GM18909 (cell line): ENCODE results near the gene PTPN1.
"Not testable (repeated sequence)": the region's sequence is repeated elsewhere in the genome, so short reads cannot be mapped to it uniquely, and the experiment has no call there.

ENCODE experiments used
- ATAC-seq: cut with Tn5 transposase; IDR thresholded peaks from one replicate; pipeline ENCODE4 v1.9.1; 2021; ENCODE audit warnings: mild to moderate bottlenecking; ENCODE audit not compliant: unreplicated experiment, poor library complexity

Gene PTPN1

DNA sequence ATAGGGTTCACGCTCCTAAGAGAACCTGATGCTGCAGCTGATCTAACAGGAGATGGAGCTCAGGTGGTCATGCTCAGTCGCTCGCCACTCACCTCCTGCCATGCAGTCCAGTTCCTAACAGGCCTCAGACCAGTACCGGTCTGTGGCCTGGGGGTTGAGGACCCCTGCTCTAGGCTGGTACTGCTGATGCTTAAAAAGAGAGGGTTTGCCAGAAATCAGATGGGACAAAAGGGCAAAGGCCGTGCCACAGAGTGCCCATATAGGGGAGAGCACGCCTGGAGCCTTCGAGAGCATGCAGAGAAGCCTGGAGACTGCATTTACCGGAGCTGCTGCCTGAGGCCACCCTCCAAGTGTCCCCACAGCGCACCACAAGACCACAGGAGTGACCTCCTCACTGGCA, 75.5 kb downstream of the PTPN1 start:
- no peak for ATAC-seq

DNA sequence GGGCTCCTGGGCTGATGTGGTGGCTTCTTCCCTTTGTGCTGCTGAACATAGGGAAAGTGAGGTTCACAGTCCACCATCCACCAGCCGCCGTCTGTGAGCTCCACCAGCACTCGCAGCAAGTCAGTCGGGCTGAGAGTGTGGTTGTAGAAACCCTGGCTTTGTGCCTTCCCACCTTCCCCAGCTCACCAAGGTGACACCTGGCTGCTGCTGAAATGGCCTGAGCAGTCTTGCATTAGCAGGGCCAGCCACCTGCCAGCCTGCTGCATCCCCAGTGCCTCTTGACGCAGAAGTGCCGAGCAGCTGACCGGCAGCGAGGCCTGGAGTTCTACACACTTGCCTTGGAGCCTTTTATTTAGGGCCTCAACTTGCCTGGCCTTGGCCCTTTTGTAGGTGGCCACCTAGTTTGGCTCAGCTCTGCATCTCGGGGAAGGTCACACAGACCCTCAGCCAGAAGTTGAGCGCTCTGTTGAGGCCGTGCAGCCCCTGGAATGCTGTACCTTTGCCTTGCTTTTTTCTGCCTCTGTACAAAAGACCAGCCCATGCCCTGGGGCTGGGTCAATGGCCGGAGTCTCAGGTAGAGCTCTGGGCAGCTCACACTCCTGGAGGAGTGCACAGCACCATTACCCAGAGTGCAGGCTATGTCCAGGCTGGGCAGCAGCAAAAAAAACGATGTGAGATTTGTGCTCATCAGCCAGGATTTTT, 76.5 kb downstream of the PTPN1 start:
- no peak for ATAC-seq

DNA sequence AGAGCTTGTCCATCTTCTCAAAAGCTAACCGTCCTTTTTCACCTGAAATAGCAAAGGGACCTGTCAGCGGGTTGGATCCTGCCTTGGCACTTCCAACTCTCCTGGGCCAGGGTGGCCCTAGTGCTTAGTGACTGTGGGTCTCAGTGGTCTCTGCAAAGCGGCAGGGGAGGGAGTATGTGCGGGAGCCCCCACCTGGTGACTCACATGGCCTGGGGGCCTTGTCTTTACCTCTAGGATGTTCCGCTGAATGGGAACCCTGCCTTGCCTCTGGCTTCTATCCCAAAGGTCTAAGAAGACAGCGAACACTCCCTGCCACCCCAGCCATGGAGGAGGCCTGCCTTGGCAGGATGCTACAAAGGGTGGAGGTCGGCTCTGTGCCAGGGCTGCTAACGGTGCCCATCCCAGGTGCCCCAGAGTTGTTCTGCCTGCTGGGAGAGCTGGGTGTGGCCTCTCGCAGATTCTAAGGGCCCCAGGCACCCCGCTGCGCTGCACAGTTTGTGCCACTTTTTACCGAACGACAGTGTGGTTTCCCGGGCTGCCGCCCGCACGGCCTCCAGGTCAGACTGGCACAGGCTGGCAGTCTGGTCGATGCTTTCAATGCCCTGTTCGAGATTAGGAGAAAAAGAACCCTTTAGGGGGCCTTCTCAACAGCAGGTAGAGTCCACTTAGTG, 77.2 kb downstream of the PTPN1 start:
- ATAC-seq: no peak

DNA sequence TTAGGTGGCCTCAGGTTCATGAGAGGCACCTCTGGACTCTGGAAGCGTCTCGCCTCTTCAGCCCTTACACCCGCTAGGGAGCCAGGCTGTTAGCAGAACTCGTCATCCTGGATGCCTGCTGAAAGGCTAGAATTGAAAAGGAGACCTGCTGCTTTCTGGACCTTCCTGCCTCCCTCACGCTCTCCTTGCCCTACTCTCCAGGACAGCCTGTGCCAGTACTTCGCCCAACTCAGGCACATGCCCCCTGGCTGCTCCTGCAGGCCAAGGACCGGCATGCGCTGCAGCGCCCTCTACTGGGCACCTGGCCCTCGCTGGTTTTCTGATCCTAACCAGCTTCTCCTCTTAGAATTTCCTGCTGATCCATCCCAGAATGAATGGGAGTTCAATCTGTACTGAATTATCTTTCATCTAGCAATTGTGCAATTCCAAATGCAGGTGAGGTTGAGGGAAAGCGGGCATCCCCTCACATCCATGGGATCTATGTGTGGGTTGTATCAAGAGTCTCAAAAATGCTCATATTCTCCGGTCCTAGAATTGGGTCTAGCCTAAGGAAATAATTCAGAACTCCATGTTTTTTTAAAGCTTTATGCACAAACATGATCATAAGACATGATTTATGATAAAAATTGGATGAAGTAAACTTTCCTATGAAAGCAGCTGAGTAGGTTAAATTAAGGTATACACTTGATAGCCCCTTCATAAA, 78.0 kb downstream of the PTPN1 start:
- no peak for ATAC-seq

DNA sequence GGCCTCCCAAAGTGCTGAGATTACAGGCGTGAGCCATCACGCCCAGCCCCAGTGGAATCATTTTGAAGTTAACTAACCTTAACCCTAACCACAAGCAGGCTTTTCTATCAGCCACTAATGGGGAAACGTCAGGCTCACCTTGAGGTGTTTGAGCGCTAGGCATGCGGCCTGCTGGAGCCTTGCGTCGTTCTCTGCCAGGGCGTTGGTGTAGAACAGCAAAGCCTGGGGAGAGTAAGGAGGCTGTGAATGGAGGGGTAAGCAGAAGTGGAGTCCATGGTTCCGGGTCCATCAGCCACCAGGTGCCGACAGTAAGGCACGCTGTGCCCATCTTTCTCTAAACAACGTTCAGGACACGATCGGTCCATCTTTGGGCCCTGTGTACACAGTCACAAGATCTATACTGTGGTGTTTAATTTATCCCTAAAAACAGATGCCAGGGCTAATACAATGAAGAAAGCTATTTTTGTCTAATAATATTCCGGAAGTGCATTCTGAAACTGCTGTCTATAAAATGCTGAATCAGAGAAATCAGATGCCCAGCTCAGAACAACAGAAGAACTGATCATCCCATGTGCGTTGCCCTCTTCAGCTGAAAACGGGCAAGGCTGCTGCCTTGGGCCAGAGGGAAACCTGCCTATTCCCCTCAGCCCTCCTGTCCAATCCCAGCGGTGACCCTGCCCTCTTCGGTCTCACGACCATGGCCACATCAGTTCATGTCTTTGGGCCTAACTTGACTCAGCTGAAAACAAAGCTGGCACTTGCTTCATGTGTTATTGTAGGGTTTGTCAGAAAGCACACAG, 79.6 kb downstream of the PTPN1 start:
- no peak for ATAC-seq

DNA sequence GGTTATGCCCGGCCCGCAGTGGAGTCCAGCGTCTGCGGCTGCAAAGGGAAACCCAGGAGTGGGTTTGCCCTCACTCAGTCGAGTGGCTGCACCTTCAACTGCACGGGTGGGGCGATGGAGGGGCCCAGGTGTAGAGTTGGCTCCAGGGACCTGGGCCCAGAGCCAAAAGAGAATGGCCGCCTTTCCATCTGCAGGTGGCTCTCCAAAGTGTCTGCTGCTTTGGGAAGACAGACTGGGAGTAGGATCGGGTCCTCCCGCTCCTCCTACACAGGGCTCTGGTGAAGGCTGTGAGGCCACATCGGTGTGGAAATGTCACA, 80.1 kb downstream of the PTPN1 start:
- ATAC-seq: no peak

DNA sequence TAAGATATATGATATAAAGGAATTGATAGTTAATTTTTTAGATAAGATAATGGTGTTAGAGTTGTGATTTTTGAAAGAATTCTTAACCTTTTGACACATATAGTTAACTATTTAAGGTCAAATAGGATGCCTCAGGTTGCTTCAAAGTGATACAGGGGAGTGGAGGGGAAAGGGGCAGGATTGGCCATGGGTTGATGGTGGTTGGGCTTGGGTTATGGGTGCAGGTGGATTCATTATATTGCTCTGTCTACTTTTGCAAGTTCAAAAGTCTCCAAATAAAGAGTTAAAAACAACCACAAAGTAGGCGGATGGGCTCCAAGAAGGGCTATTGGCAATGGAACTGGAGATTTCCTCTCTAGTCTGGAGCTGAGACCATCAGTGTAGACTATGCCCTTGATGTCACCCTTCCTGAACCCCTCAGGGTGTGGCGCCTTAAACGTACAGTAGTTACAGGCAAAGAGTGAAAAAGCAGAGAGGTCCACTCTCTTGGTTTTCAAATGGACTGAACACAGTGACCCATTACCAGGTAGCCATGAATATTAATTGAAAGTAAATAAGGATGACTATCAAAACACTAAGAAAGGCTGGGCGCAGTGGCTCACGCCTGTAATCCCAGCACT, 81.2 kb downstream of the PTPN1 start:
- ATAC-seq: no peak

DNA sequence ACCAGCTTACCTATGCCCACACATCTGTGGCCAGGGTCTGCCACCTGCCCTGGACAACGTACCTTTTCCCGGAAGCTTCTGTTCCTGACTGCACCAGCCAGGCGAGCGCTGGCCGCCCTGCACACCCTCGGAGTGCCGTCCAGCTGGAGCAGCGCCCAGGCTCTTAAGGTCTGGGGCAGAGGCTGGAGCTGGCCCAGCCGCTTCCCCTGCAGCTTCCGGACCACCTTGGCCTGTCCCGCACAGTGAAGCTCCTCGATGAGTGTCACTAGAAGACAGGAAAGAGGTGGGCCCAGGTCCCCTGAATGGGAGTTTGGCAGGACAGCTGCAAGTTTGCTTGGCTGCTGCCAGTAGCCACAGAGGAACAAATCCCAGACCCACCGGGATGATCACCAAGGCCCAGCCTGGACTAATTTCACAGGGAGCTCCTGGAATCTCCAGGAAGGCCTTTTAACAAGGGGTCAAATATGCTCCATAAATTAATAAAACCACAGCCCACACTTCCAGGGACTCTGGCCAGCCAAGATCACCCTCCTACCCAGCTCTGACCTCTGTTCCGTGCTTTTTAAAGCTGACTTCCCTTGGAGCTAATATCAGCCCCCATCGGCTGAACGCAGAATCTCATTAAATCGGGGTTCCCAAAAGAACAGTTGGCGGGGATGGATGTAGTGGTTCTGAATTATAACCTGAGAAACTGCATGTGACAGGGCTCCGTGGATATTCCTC, 82.3 kb downstream of the PTPN1 start:
- no peak for ATAC-seq

DNA sequence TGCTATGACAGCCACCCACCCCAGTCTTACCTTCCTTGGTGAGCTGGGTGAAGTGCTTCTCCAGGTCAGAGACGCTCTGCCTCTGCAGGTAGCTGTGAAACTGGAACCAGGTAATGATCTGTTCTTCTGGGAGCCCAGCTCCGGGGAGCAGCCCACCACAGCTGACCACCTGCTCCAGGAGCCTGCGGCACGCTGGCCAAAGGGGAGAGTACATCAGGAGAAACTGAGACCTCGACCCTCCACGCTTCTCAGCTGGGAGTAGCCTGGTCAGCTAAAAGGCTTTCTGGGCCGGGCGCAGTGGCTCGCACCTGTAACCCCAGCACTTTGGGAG, 82.8 kb downstream of the PTPN1 start:
- no peak for ATAC-seq

DNA sequence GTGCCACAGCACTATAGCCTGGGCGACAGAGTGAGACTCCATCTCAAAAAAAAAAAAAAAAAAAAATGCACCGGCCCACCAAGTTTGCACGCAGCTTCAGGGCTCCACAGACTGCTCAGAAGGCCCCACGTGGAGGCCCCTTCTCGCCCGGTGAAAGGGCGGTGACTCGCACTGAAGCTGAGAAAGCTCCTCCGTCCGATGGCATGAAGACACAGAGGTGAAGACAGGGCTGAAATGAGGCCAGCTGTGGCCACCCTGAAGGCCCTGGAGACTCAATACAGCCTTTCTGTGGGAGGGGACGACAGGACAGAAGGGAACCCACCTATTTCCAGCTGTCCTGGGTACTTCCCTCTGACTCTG, 84.0 kb downstream of the PTPN1 start:
- ATAC-seq: no peak

DNA sequence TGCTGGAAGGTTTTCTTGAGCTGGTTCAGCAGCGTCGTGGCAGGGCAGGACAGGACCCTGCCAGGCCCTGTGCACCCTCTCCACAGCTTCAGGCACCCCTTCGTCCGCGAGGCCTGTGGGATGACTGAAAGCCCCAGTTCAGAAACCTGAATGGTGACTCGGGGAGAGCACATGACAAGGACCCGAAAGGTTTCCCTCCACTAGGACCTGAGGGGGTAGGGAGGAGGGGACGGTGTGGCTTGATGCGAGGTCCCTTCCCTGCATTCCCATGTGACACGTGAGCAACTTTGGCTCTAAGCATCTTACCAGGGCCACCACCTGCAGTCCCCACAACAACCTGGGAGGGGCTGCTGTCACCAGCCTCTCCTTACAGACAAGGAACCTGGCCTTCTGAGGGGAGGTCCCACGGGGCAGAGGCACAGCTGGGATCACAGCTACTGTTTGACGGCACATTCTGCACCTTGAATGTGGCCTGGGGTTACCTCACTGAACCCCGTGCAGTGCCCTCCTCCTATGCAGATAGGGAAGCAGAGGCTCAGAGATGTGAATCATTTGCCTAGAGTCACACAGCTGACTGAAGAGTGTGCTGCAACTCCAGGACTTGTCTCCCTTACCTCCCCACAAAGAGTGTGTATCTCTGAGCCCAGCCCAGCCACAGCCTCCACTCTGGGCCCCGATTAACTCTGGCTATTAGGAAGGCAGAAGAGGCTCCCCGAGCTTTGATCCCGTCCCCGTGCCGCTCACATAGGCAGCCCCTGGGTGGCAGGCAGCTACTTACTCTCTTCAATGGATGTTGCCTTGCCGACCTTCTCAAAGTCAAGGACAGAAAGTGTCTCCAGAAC, 84.6 kb downstream of the PTPN1 start:
- no peak for ATAC-seq

DNA sequence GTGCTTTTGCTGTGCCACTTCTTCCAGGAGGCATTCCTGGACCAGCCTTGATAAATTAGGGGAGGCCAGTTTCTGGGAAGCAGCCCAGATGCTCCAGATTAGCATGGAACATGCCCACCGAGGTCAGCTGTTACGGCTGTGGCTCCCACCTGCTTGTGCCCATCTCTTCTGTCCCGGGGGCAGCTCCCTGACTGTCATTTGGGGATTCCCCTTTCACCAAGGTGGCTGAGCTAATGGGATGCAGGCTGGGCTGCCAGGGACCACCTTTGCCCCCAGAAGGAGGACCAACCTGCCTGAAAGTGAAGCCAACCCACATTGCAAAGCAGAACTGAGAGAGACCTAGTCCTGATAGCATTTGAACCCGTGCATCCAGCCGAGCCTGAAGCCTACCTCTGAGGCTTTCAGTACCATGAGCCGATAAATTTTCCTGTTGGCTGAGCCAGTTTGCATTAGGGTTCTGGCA, 85.3 kb downstream of the PTPN1 start:
- ATAC-seq: no peak

DNA sequence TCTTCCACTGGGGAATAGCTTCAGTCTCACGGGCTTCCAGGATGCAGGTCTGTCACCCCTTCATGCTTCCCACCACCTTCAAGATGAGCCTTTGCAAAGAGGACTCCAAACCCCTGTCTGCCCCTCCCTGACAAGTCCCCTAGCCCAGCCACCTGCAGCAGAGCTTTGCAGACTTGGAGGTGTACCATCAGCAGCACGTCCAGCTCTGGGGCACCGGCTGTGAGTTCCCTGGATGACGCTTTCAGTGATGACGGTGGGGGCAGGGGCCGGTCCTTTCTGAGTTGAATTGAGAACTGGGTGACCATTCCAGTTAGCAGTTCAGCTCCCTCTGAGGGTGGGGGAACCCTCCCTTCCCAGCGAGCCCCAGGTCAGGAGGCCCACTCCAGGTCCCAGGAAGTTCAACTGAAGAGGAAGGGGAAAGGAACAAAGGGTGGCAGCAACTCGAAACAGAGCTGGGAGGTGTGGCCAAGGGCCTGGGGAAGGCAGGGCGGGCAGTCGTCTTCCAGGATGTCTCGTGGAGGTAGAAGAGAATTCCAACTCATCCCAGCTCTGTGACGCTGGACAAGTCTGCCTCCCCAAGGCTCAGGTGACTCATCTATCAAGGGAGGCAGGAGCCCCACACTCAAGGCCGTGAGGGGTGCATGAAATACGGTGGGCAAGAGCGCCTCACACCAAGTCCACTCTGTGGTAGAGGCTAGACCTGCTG, 86.0 kb downstream of the PTPN1 start:
- ATAC-seq: no peak

DNA sequence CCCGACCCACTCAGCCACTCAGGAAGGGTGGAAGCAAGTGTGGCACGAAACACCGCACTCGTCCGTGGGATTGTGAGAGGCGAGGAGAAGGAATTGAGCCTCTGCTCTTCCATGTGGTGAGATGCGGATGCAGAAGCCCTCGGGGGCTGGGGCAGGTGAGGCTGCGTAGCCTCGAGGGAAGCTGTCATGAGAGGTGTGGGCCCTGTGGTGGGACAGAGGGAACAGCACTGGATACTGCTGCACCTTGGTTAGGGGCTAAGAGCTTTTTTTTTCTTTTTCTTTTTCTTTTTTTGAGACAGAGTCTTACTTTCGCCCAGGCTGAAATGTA, 86.5 kb downstream of the PTPN1 start:
- no peak for ATAC-seq

DNA sequence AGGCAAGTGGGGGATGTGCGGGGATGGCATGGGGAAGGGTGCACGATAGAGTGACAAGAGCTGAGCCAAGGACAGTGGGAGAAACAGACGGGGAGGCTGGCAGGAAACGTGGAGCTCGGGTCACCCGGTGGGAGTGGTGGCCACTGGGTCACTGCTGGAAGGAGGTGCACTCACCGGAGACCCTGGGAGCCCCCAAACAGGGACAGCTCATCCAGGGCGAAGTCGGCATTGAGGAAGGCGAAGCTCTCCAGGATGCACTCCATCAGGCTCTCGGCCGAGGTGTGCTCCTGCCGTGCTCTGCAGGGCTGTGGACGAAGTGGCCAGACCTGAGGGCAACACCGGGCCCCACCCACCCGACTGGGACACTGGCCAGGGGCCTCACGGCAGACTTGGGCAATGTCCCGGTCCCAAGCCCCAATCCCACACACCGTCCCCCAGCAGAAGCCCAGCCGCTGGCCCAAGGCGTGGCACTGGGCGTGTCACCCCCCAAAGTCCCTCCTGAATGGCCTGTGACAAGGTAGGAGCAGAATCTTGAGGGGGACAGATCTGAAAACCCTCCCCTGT, 87.3 kb downstream of the PTPN1 start:
- ATAC-seq: no peak

DNA sequence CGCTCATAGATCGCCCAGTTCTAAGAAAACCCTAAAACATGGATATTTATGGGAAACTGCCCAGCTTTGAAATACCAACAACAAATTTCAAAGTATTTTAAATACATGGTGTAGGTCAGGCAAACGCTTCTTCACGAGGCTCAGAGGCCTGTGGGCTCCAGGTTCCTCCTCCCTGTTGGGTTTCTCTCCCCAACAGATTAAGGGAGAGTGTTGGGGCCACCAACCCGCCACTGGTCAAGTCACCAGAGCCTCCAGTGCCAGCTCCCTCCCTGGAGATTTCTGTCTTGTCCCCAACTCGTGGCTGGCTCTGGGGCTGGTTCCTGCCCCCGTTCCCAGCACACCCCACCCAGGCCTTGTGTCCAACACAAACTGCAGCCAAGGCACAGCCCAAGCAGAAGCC, 87.9 kb downstream of the PTPN1 start:
- no peak for ATAC-seq

DNA sequence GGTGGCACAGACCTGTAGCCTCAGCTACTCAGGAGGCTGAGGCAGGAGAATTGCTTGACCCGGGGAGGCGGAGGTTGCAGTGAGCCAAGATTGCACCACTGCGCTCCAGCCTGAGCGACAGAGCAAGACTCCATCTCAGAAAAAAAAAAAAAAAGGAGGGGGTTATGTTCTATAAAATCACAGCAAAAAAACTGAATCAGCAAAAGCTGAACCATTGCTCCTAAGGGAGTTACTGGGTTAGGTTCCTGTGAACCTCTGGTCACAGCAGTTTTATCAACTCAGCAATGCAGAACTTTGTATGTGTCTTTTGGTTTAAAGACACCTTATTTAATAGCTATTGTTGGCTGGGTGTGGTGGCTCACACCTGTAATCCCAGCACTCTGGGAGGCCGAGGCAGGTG, 88.6 kb downstream of the PTPN1 start:
- not testable (repeated sequence) for ATAC-seq

DNA sequence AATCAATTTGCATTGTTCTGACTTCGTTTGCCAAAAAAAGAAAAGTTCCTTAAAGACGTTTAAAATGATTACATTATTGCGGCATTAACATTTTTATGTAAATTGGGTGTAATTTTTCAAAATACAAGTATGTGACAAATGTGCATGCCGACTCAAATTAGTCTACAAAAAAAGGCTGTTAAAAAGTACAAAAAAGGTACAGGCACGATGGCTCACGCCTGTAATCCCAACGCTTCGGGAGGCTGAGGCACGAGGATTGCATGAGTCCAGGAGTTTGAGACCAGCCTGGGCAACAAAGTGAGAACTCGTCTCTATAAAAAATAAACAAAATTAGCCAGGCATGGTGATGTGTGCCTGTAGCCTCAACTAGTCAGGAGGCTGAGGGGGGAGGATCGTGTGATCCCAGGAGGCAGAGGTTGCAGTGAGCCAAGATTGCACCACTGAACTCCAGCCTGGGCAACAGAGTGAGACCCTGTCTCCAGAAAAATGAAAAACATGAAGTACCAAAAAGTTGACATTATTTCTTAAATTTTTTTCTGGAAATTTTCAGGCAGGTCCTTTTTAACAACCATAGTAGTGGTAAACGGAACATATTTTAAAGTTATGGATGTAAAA, 90.2 kb downstream of the PTPN1 start:
- ATAC-seq: no peak
